ENCODE data around the gene THADA. TPM values are rescaled to one million over a fixed set of nuclear protein-coding genes. Genes with fewer than 3 reads are reported as not detected.

THADA gene
- total RNA-seq, 3 donors from 2014 or later (not counting 1 experiment from before 2014, with no cell fraction given) = 34.1 to 35.7 (median 35.3) TPM

DNA sequence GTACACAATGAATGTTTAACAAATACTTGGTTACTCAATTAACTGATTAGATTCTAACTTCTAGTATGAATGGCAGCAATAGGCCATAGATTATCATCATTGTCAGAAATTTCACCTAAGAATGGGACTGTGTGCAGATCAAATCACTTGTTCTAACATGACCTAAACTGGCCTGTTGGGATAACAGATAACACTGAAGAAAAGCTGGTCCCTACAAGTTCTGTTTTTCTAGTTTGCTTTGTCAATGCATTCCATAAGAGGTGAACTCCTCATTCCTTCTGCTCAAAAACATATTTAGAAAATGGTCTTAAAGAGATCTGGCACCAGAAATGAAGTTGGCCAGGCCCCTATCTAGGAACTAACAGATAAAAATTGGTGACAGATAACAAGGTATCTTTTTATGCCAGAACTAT lies 175.4 kb downstream of the THADA start:
- no peaks in the 10 kb centered on the region for H3K36me3 ChIP-seq (ENCODE audit: control insufficient read depth, insufficient read depth, low read length)
- DNase-seq (no peak), ATAC-seq (no peak)
- intact Hi-C loops (cut with micrococcal nuclease) = no loop called here
- H3K27ac ChIP-seq (ENCODE audit: low read length) = no peak overlapping the region
- Mint-ChIP-seq H3K4me1 (peaks cover 19 to 28% of the 10 kb centered on the region in 2 donors), H3K36me3 (no peaks in the 10 kb centered on the region), H3K27ac (no peak overlapping the region), H3K4me3 (no peak overlapping the region), H3K27me3 (ENCODE audit: low read depth in 2 of 2) (no peaks in the 10 kb centered on the region), H3K9me3 (no peaks in the 10 kb centered on the region)
- peaks cover 12% of the 10 kb centered on the region for H3K4me1 ChIP-seq (ENCODE audit: control insufficient read depth, insufficient read depth, low read length)
- TF ChIP-seq, protein P1, sequence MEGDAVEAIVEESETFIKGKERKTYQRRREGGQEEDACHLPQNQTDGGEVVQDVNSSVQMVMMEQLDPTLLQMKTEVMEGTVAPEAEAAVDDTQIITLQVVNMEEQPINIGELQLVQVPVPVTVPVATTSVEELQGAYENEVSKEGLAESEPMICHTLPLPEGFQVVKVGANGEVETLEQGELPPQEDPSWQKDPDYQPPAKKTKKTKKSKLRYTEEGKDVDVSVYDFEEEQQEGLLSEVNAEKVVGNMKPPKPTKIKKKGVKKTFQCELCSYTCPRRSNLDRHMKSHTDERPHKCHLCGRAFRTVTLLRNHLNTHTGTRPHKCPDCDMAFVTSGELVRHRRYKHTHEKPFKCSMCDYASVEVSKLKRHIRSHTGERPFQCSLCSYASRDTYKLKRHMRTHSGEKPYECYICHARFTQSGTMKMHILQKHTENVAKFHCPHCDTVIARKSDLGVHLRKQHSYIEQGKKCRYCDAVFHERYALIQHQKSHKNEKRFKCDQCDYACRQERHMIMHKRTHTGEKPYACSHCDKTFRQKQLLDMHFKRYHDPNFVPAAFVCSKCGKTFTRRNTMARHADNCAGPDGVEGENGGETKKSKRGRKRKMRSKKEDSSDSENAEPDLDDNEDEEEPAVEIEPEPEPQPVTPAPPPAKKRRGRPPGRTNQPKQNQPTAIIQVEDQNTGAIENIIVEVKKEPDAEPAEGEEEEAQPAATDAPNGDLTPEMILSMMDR (IDR thresholded peaks at IDR 0.05) = no peak
- no peaks in the 10 kb centered on the region for H3K27me3 ChIP-seq (ENCODE audit: control insufficient read depth, insufficient read depth, low read length)
- H3K9me3 ChIP-seq (ENCODE audit: control insufficient read depth, insufficient read depth, low read length) = no peaks in the 10 kb centered on the region
- no peak overlapping the region for H3K4me3 ChIP-seq (ENCODE audit: low read length)

DNA sequence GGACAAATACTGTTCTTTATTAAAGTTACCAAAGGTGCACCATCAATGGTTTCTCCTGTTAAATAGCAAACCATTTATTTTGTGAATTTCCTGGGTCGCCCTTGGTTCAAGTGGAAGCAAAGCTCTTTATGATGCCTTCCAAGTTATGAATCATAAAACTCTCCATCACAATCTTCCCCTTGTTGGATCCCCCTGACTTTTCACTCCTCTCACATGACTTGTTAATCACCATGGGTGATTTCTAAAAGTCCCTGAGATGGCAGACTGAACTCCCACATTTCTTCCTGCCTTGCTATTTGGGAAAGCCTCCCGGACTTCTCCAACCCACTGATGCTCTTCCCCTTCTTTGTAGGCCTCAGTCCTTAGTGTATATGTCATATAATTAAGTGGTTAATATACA lies 176.0 kb downstream of the THADA start:
- no peak for ATAC-seq
- DNase-seq = no peak
- Histone ChIP-seq H3K36me3 (ENCODE audit: control insufficient read depth, insufficient read depth, low read length) (no peaks in the 10 kb centered on the region), H3K9me3 (ENCODE audit: control insufficient read depth, insufficient read depth, low read length) (no peaks in the 10 kb centered on the region), H3K4me3 (ENCODE audit: low read length) (no peak overlapping the region), H3K27ac (ENCODE audit: low read length) (no peak overlapping the region), H3K27me3 (ENCODE audit: control insufficient read depth, insufficient read depth, low read length) (no peaks in the 10 kb centered on the region), H3K4me1 (ENCODE audit: control insufficient read depth, insufficient read depth, low read length) (peaks cover 8% of the 10 kb centered on the region)
- Mint-ChIP-seq H3K4me1 (peaks cover 13 to 23% of the 10 kb centered on the region in 2 donors), H3K27ac (no peak overlapping the region), H3K27me3 (ENCODE audit: low read depth in 2 of 2) (no peaks in the 10 kb centered on the region), H3K36me3 (no peaks in the 10 kb centered on the region), H3K9me3 (no peaks in the 10 kb centered on the region), H3K4me3 (no peak overlapping the region)
- intact Hi-C loops (cut with micrococcal nuclease) = no loop called here
- WGBS (ENCODE audit: insufficient coverage) = 95% methylated on average over 1 of the region's 2 CpGs
- TF ChIP-seq, protein P1 (IDR thresholded peaks at IDR 0.05) = no peak

DNA sequence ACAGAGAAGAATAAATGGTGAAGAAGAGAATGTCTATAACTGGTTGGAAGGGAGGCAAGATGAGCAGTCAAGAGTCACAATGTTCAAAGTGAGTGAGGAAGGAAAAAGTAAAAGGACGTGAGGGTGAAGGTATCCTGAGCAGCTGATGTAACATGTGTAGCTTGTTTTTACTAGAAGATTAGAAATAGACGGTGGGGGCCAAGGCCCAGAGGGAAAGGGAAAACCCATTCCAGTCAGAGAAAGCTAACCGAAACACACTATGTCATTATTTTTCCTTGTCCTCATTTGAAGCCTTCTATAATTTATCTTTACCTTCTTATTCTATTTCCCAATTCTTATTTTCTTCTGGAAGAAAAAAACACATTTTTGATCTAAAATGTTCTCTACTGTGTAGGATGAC lies 176.6 kb downstream of the THADA start:
- H3K36me3 Mint-ChIP-seq = no peaks in the 10 kb centered on the region
- H3K4me1 Mint-ChIP-seq = peaks cover 7 to 17% of the 10 kb centered on the region in 2 donors
- intact Hi-C loops (cut with micrococcal nuclease) = no loop called here
- H3K27me3 Mint-ChIP-seq (ENCODE audit: low read depth in 2 of 2) = no peaks in the 10 kb centered on the region
- H3K27me3 ChIP-seq (ENCODE audit: control insufficient read depth, insufficient read depth, low read length) = no peaks in the 10 kb centered on the region
- H3K4me1 ChIP-seq (ENCODE audit: control insufficient read depth, insufficient read depth, low read length) = peaks cover 3% of the 10 kb centered on the region
- DNase-seq = no peak
- TF ChIP-seq, protein P1 (IDR thresholded peaks at IDR 0.05) = no peak
- H3K4me3 Mint-ChIP-seq = no peak overlapping the region
- no peak overlapping the region for H3K27ac ChIP-seq (ENCODE audit: low read length)
- no peak overlapping the region for H3K4me3 ChIP-seq (ENCODE audit: low read length)
- H3K36me3 ChIP-seq (ENCODE audit: control insufficient read depth, insufficient read depth, low read length) = no peaks in the 10 kb centered on the region
- H3K9me3 Mint-ChIP-seq = no peaks in the 10 kb centered on the region
- WGBS (ENCODE audit: insufficient coverage) = 89% methylated on average over 2 of the region's 3 CpGs
- no peaks in the 10 kb centered on the region for H3K9me3 ChIP-seq (ENCODE audit: control insufficient read depth, insufficient read depth, low read length)
- no peak overlapping the region for H3K27ac Mint-ChIP-seq
- no peak for ATAC-seq

DNA sequence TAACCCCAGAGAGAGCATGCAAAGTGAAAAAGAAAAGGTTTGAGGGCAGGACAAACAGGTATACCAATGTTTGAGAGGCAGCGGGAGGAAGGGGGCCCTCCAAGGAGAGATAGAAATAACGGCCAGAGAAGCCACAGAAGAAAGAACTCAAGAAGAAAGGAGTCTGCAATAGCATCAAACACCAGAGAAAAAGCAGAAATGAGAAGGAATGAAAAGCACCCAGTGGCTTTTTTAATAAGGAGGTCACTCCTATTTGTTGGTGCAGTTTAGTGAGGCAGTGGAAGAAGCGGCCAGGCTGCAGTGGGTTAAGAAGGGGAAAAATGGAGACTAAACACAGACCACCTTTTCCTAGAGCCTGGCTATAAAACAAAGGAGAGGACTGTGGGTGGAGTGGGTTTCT lies 177.2 kb downstream of the THADA start:
- ATAC-seq (no peak), DNase-seq (no peak)
- Histone ChIP-seq H3K9me3 (ENCODE audit: control insufficient read depth, insufficient read depth, low read length) (no peaks in the 10 kb centered on the region), H3K27ac (ENCODE audit: low read length) (no peak overlapping the region), H3K4me1 (ENCODE audit: control insufficient read depth, insufficient read depth, low read length) (peaks cover under 1% of the 10 kb centered on the region), H3K4me3 (ENCODE audit: low read length) (no peak overlapping the region), H3K36me3 (ENCODE audit: control insufficient read depth, insufficient read depth, low read length) (no peaks in the 10 kb centered on the region), H3K27me3 (ENCODE audit: control insufficient read depth, insufficient read depth, low read length) (no peaks in the 10 kb centered on the region)
- TF ChIP-seq, protein P1 (IDR thresholded peaks at IDR 0.05) = no peak
- no peak overlapping the region for H3K27ac Mint-ChIP-seq
- H3K4me1 Mint-ChIP-seq = peaks cover 1 to 11% of the 10 kb centered on the region in 2 donors
- intact Hi-C loops (cut with micrococcal nuclease) = no loop called here
- H3K9me3 Mint-ChIP-seq = no peaks in the 10 kb centered on the region
- H3K36me3 Mint-ChIP-seq = no peaks in the 10 kb centered on the region
- H3K27me3 Mint-ChIP-seq (ENCODE audit: low read depth in 2 of 2) = no peaks in the 10 kb centered on the region
- H3K4me3 Mint-ChIP-seq = no peak overlapping the region
- 84% methylated on average over 2 of the region's 3 CpGs for WGBS (ENCODE audit: insufficient coverage)

All from natural killer cell (primary cell).